Right lobe of liver (tissue), 6 donors: ENCODE data around the gene ITPKB. TPM values are rescaled to one million over a fixed set of nuclear protein-coding genes. Genes with fewer than 3 reads are reported as not detected.

ENCODE experiments used
- ATAC-seq, 4 donors: fragments of 200-7000 bp; cut with Tn5 transposase; one replicate each; pipeline ENCODE4 v1.9.1; 2020; ENCODE audit warnings: mild to moderate bottlenecking in 4 of 4, moderate library complexity in 4 of 4
- DNase-seq, 3 donors: peaks; one replicate each; pipeline ENCODE4 v3.0.0-alpha.2; 2020
- H3K27ac ChIP-seq, 3 donors: fragments of 200-600 bp; one replicate each; pipeline ENCODE4 v1.8.0; 2022
- H3K27me3 ChIP-seq, 2 donors: fragments of 200-600 bp; one replicate each; pipeline ENCODE4 v1.8.0; 2022
- H3K36me3 ChIP-seq, 4 donors: fragments of 200-600 bp; sonication (generic) in 1 of 4; one replicate each; pipeline versions ENCODE4 v1.5.1 to v1.8.0; 2017 to 2022; ENCODE audit warnings: control low read depth in 1 of 4
- H3K4me1 ChIP-seq, 4 donors: fragments of 200-600 bp; sonication (generic) in 1 of 4; one replicate each; pipeline versions ENCODE4 v1.5.1 to v1.8.0; 2017 to 2022; ENCODE audit warnings: control low read depth in 1 of 4
- H3K4me3 ChIP-seq, 3 donors: fragments of 200-600 bp; one replicate each; pipeline ENCODE4 v1.8.0; 2022
- H3K9me3 ChIP-seq, 4 donors: fragments of 200-600 bp; sonication (generic) in 1 of 4; one replicate each; pipeline versions ENCODE4 v1.5.1 to v1.8.0; 2017 to 2022; ENCODE audit warnings: control low read depth in 1 of 4
- POLR2A ChIP-seq: fragments of 450-650 bp; IDR thresholded peaks from one replicate; pipeline ENCODE4 v1.6.1; 2017; ENCODE audit warnings: antibody characterized with exemption, mild to moderate bottlenecking
- WGBS: methylation state at CpG from one replicate; pipeline ENCODE4 v1.1.6; 2018; ENCODE audit warnings: low coverage, low lambda C conversion rate; ENCODE audit not compliant: insufficient coverage; ENCODE audit errors: missing lambda C conversion rate; 5-methylcytosine and 5-hydroxymethylcytosine counted together
- intact Hi-C, 2 donors: fragments of 100-400 bp; cut with DNase I; formaldehyde crosslinking; loops; one replicate each; pipeline versions ENCODE4 v1.11.2 to v1.14.1; 2022
- total RNA-seq, 6 experiments: library from RNA; depleted of rRNA in 2 of 6; stranded (reverse); fragments of >200 nt in 2 of 6; fragmentation: NEBNext Ultra II Directional in 3 of 6; extraction: Animal tissue kit (Norgen Biotek cat#: 25700) in 3 of 6; gene quantifications; one replicate each; pipeline versions ENCODE4 v1.1.0 to v1.2.4, GENCODE V29; 2016 to 2023
- TF ChIP-seq, protein P1 (sequence below), 4 donors: fragments of 200-600 bp in 3 of 4; fragments of 450-650 bp in 1 of 4; IDR thresholded peaks; one replicate each; pipeline versions ENCODE4 v1.5.1 to v1.8.0; 2016 to 2022; ENCODE audit warnings: antibody characterized with exemption in 4 of 4, mild to moderate bottlenecking in 2 of 4
- donor health status: DM: no; HTN: yes; CAD: no.
- donor health status: DM: no; HTN: no; CAD: no.
- donor health status: DM: no; HTN: no; CAD: no.
- donor health status: DM: no; HTN: yes; CAD: no.
- donor health status: DM: no; HTN: yes; CAD: no.

ITPKB gene
- total RNA-seq, 6 experiments from 2014 or later: 2.1 to 4.1 (median 3.4) TPM

DNA sequence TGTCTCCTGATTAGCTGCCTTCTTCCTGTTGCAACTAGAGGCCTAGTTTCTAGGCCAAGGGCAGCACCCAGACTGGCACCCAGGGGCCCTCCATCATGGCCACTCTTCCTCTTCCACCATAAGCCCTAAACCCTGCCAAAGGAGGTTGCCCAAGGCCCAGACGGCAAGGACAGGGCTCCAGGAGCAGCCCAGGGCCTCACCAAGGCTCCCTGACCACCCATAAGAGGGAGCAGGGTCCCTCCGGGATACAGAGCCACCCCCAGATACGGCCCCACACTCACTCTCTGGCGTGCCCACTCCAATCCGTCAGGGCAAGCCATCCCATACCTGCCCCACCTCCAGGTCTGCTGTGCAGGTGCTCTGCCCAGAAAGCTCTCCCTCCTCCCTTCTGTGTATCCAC lies 79.9 kb downstream of the ITPKB start:
- WGBS: no CpG with 5 or more reads among the region's 5 CpGs
- Histone ChIP-seq H3K4me3 (no peak overlapping the region), H3K27ac (no peak overlapping the region), H3K36me3 (no peaks in the 10 kb centered on the region), H3K27me3 (no peaks in the 10 kb centered on the region), H3K4me1 (peaks cover 0 to 27% (median 2%) of the 10 kb centered on the region in 4 donors), H3K9me3 (no peaks in the 10 kb centered on the region)
- DNase-seq (no peak), ATAC-seq (no peak)
- intact Hi-C loops: no loop called here
- no peak for TF ChIP-seq POLR2A
- TF ChIP-seq, protein P1, sequence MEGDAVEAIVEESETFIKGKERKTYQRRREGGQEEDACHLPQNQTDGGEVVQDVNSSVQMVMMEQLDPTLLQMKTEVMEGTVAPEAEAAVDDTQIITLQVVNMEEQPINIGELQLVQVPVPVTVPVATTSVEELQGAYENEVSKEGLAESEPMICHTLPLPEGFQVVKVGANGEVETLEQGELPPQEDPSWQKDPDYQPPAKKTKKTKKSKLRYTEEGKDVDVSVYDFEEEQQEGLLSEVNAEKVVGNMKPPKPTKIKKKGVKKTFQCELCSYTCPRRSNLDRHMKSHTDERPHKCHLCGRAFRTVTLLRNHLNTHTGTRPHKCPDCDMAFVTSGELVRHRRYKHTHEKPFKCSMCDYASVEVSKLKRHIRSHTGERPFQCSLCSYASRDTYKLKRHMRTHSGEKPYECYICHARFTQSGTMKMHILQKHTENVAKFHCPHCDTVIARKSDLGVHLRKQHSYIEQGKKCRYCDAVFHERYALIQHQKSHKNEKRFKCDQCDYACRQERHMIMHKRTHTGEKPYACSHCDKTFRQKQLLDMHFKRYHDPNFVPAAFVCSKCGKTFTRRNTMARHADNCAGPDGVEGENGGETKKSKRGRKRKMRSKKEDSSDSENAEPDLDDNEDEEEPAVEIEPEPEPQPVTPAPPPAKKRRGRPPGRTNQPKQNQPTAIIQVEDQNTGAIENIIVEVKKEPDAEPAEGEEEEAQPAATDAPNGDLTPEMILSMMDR (IDR thresholded peaks at IDR 0.05): no peak

DNA sequence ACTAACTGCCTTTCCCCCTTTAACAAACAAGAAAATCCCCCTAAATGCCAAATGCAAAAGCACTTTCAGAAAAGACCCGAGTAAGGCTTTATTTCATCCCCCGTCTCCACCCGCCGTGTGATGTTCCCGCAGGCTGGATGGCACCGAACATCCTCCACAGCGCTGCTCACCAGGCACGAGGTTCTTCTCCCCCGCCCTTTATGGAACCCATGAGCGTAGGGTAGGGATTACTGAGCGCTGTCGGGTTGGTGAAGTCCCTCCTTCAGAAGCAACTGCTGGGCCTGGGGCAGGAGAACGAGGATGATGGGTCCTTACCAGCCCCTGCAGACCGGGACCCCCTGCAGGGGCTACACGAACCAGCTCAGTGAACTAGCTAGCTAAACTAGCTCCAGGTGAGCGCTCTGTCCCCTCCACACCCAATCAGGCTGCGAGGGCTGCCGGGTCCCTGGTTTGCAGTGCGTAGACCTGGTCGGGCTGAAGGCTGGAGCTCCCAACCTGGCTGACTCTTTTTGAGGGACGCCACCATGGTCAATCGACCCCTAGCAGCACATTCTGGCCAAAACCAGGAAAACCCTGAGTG lies 80.4 kb downstream of the ITPKB start:
- H3K27ac ChIP-seq: no peak overlapping the region
- intact Hi-C loops: no loop called here
- WGBS: 83% methylated on average over 10 of the region's 22 CpGs
- H3K36me3 ChIP-seq: no peaks in the 10 kb centered on the region
- DNase-seq: no peak
- H3K4me1 ChIP-seq: peaks cover 0 to 27% (median 2%) of the 10 kb centered on the region in 4 donors
- no peaks in the 10 kb centered on the region for H3K27me3 ChIP-seq
- no peak for TF ChIP-seq POLR2A
- TF ChIP-seq, protein P1 (IDR thresholded peaks at IDR 0.05): no peak
- ATAC-seq: no peak
- no peaks in the 10 kb centered on the region for H3K9me3 ChIP-seq
- H3K4me3 ChIP-seq: no peak overlapping the region

DNA sequence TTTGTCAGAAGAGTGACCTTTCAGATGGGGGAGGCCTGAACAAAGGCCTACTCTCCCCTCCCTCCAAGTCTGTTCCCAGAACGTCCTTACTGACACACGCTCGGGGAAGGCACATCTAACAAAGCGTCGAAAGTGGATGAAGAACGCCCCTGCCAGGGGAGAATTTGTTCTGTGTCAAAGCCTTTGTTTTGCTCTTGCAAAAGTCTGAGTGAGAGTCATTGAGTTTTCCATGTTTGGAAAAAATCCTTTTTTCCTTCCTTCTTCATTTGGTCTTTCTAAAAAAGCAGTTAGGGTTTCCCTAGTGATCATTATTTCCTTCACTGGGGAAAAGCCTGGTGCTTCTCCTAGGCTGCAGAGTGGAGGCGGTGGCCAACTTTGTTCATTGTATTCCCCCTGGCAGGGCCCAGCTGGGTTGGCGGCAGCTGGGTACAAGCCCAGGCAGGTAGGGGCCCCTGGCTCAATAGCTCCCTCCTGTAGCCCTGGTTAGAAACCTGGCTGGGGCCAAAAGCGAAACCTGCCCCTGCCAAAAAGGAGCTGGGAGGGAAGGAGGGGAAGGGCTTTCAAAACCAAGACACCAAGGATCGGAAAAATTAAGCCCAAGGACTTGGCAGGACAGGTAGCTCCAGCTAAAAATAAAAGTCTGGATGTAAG lies 81.1 kb downstream of the ITPKB start:
- Histone ChIP-seq H3K36me3 (no peaks in the 10 kb centered on the region), H3K4me3 (no peak overlapping the region), H3K4me1 (peaks cover 0 to 27% (median 2%) of the 10 kb centered on the region in 4 donors), H3K27ac (no peak overlapping the region), H3K27me3 (no peaks in the 10 kb centered on the region), H3K9me3 (no peaks in the 10 kb centered on the region)
- TF ChIP-seq, protein P1 (IDR thresholded peaks at IDR 0.05): no peak
- TF ChIP-seq POLR2A: no peak
- DNase-seq (no peak), ATAC-seq (no peak)
- intact Hi-C loops: no loop called here
- 89% methylated on average over 4 of the region's 10 CpGs for WGBS

DNA sequence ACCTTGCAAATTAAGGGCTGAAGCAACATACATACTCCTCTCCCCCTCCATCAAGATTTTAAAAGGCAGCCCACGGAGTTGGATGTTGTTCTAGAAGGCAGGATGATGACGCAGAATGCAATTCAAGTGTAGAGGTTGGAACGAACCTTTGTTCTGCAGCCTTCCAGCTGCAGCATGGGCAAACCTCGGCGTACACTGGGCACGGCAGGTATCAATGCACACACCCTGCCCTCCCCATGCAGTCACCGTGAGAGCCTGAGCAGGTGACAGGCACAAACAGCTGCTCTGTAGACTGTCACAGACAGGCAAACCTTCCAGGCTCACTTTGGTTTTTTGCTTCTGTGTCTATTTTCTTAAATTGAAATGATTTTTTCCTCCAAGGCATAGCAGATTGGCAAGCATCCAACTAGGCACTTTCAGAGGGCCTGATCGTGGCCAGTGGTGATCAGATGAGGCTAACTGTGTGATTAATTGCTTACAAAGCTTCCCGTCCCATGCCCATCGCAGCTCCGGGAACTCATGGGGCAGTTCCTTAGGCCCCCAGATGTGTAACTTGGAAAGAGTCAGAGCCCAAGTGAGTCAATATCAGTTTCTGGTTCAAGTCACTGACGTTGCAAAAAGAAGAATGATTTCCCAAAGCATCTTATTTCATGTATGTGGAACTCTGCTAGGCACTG lies 82.3 kb downstream of the ITPKB start:
- no peaks in the 10 kb centered on the region for H3K27me3 ChIP-seq
- intact Hi-C loops: no loop called here
- H3K27ac ChIP-seq: no peak overlapping the region
- H3K4me3 ChIP-seq: no peak overlapping the region
- no peak for TF ChIP-seq POLR2A
- TF ChIP-seq, protein P1 (IDR thresholded peaks at IDR 0.05): no peak
- peaks cover 0 to 19% (median 0%) of the 10 kb centered on the region in 4 donors for H3K4me1 ChIP-seq
- 50% methylated on average over 7 of the region's 12 CpGs for WGBS
- H3K36me3 ChIP-seq: no peaks in the 10 kb centered on the region
- no peak for DNase-seq
- no peak for ATAC-seq
- H3K9me3 ChIP-seq: no peaks in the 10 kb centered on the region
